Gastrocnemius medialis (tissue), 4 donors: ENCODE results near the gene RAPGEF1.

Experiments used
- CTCF ChIP-seq, 5 experiments: fragments of 450-650 bp in 3 of 5; fragments of 200-600 bp in 2 of 5; sonication (generic) in 2 of 5; IDR thresholded peaks in 4 of 5; conservative IDR thresholded peaks in 1 of 5; 1 replicate in 4 of 5; 2 replicates in 1 of 5; pipeline ENCODE4 v1.5.1; 2016 to 2019; ENCODE audit warnings: antibody characterized with exemption in 5 of 5, mild to moderate bottlenecking in 3 of 5, moderate library complexity in 3 of 5
- POLR2A ChIP-seq, 2 donors: fragments of 450-650 bp; IDR thresholded peaks; one replicate each; pipeline ENCODE4 v1.6.1; 2017; ENCODE audit warnings: antibody characterized with exemption in 2 of 2, mild to moderate bottlenecking in 2 of 2, moderate library complexity in 2 of 2

GRCh38 chr9:131618071-131618479, 121.8 kb downstream of the RAPGEF1 start:
- TF ChIP-seq CTCF (IDR thresholded peaks at IDR 0.05 in 4 of 5, conservative IDR thresholded peaks at IDR 0.05 in 1 of 5) (no peak), POLR2A (IDR thresholded peaks at IDR 0.05) (no peak)
